RWPE1 (cell line): ENCODE measurements around the gene CYP26A1.

Source experiments
- CTCF ChIA-PET: fragments of 350-600 bp; sonication (Branson Sonifier 250); formaldehyde crosslinking; extraction: SDS; loops from one replicate; lab custom pipeline; 2021; lab: Yijun Ruan, JAX
- POLR2A ChIA-PET: fragments of 400-600 bp; formaldehyde crosslinking; extraction: SDS; loops from one replicate; lab custom pipeline; 2020; ENCODE audit warnings: antibody characterized with exemption; ENCODE audit not compliant: low non-redundant PET; lab: Yijun Ruan, JAX
- DNase-seq: peaks from one replicate; pipeline ENCODE4 v3.0.0; 2012; ENCODE audit warnings: low spot score
- H3K27ac ChIP-seq: fragments of 450-650 bp; 2 replicates; pipeline ENCODE4 v1.5.1; 2017
- CTCF ChIP-seq: fragments of 450-650 bp; conservative IDR thresholded peaks from 2 replicates; pipeline ENCODE4 v1.5.1; 2017; ENCODE audit warnings: low read depth, mild to moderate bottlenecking

Gene CYP26A1

GRCh38 chr10:93072225-93072712, 1.4 kb upstream of the CYP26A1 start:
- ChIA-PET POLR2A (no interaction called here), CTCF (interaction anchor here (0.6 to 1.1 kb wide), 3 partner anchors 108 to 494 kb away, joined by 3 to 4 read pairs (median 3); no protein-coding TSS in a partner anchor)
- no peak for TF ChIP-seq CTCF
- no peak overlapping the region for H3K27ac ChIP-seq
- DNase-seq: no peak

GRCh38 chr10:93072713-93073538, 767 bp upstream of the CYP26A1 start:
- ChIA-PET POLR2A (no interaction called here), CTCF (interaction anchor here (0.6 to 1.1 kb wide), 5 partner anchors 93 to 493 kb away, joined by 3 to 4 read pairs (median 3); no protein-coding TSS in a partner anchor)
- DNase-seq: no peak

GRCh38 chr10:93074147-93074596, 479 bp downstream of the CYP26A1 start:
- TF ChIP-seq CTCF: no peak
- CTCF ChIA-PET: no interaction called here
- POLR2A ChIA-PET: no interaction called here
- DNase-seq: no peak
- no peak overlapping the region for H3K27ac ChIP-seq

More at GRCh38 chr10:93072713-93073538, 767 bp upstream of the CYP26A1 start:
- no peak for TF ChIP-seq CTCF
- no peak overlapping the region for H3K27ac ChIP-seq

GRCh38 chr10:93074597-93075368, 1.1 kb downstream of the CYP26A1 start:
- POLR2A ChIA-PET: no interaction called here
- no peak for DNase-seq
- no peak for TF ChIP-seq CTCF
- CTCF ChIA-PET: interaction anchor here (0.6 to 1.6 kb wide), 3 partner anchors 13 to 340 kb away, joined by 3 to 5 read pairs (median 3); no protein-coding TSS in a partner anchor
- H3K27ac ChIP-seq: no peak overlapping the region

GRCh38 chr10:93075369-93076221, 1.9 kb downstream of the CYP26A1 start:
- DNase-seq: no peak
- no peak overlapping the region for H3K27ac ChIP-seq
- no peak for TF ChIP-seq CTCF
- ChIA-PET CTCF (interaction anchor here (0.6 to 1.6 kb wide), 3 partner anchors 10 to 339 kb away, joined by 3 read pairs; no protein-coding TSS in a partner anchor), POLR2A (no interaction called here)
